Transverse colon (tissue), 4 donors: ENCODE results near the gene RPAP3. TPM values are rescaled to one million over a fixed set of nuclear protein-coding genes. Genes with fewer than 3 reads are reported as not detected.
"Not testable (repeated sequence)": the region's sequence is repeated elsewhere in the genome, so short reads cannot be mapped to it uniquely, and the experiment has no call there.

ENCODE experiments used
- DNase-seq: peaks from one replicate; pipeline ENCODE4 v3.0.0-alpha.2; 2019
- H3K27ac ChIP-seq, 4 donors: fragments of 200-600 bp; sonication (generic); 2 replicates each; pipeline ENCODE4 v1.5.1; 2016 to 2018; ENCODE audit warnings: inconsistent platforms in 4 of 4
- H3K27me3 ChIP-seq: fragments of 200-600 bp; sonication (generic); 2 replicates; pipeline ENCODE4 v1.5.1; 2017; ENCODE audit warnings: inconsistent platforms
- H3K36me3 ChIP-seq, 4 donors: fragments of 200-600 bp; sonication (generic); 2 replicates each; pipeline ENCODE4 v1.5.1; 2017 to 2019; ENCODE audit warnings: inconsistent platforms in 4 of 4
- H3K4me1 ChIP-seq, 4 donors: fragments of 200-600 bp; sonication (generic); 2 replicates each; pipeline ENCODE4 v1.5.1; 2017 to 2020; ENCODE audit warnings: inconsistent platforms in 4 of 4
- H3K4me3 ChIP-seq, 4 donors: fragments of 200-600 bp; sonication (generic); 1 replicate in 1 of 4; 2 replicates in 3 of 4; pipeline versions ENCODE4 v1.5.1 to v1.6.1; 2017 to 2019; ENCODE audit warnings: inconsistent platforms in 4 of 4
- H3K9me3 ChIP-seq, 2 donors: fragments of 200-600 bp; sonication (generic); 2 replicates each; pipeline ENCODE4 v1.5.1; 2017 to 2019; ENCODE audit warnings: inconsistent platforms in 2 of 2
- EP300 ChIP-seq: sonication (generic); formaldehyde crosslinking; IDR thresholded peaks from one replicate; pipeline ENCODE4 v1.6.1; 2017; ENCODE audit warnings: antibody characterized with exemption, low read depth
- POLR2A ChIP-seq: fragments of 450-650 bp; IDR thresholded peaks from one replicate; pipeline ENCODE4 v1.6.1; 2016; ENCODE audit warnings: antibody characterized with exemption, mild to moderate bottlenecking, moderate library complexity
- POLR2AphosphoS5 ChIP-seq, 3 donors: sonication (generic); formaldehyde crosslinking; IDR thresholded peaks; one replicate each; pipeline ENCODE4 v1.6.1; 2016; ENCODE audit warnings: antibody characterized with exemption in 3 of 3
- WGBS, 2 donors: methylation state at CpG; one replicate each; pipeline ENCODE4 v1.1.5; 2018; ENCODE audit warnings: low coverage in 1 of 2; 5-methylcytosine and 5-hydroxymethylcytosine counted together
- in situ Hi-C, 4 donors: fragments of 200-750 bp; cut with MboI; loops; one replicate each; pipeline versions ENCODE4 v1.15.0 to v1.15.1; 2017; ENCODE audit warnings: low sequenced_read_pairs in 3 of 4, low pct_ligation_motif_present in 1 of 4, low pct_unique_long_range_greater_than_20kb in 1 of 4
- intact Hi-C: fragments of 100-400 bp; cut with DNase I; formaldehyde crosslinking; loops from one replicate; pipeline ENCODE4 v1.15.1; 2023; ENCODE audit warnings: low total_unique reads
- total RNA-seq, 4 donors: library from RNA; depleted of rRNA; stranded (reverse); fragments of >200 nt; gene quantifications; one replicate each; pipeline ENCODE4 v1.1.0, GENCODE V29; 2016
- TF ChIP-seq, protein P1 (sequence below), 5 experiments: fragments of 200-600 bp in 3 of 5; fragments of 450-650 bp in 2 of 5; sonication (generic) in 3 of 5; IDR thresholded peaks; 1 replicate in 2 of 5; 2 replicates in 3 of 5; pipeline ENCODE4 v1.5.1; 2016 to 2017; ENCODE audit warnings: antibody characterized with exemption in 5 of 5, inconsistent platforms in 3 of 5, mild to moderate bottlenecking in 2 of 5, moderate library complexity in 1 of 5

The RPAP3 gene
- total RNA-seq, 4 donors from 2014 or later = 8.1 to 16.0 (median 9.3) TPM

DNA sequence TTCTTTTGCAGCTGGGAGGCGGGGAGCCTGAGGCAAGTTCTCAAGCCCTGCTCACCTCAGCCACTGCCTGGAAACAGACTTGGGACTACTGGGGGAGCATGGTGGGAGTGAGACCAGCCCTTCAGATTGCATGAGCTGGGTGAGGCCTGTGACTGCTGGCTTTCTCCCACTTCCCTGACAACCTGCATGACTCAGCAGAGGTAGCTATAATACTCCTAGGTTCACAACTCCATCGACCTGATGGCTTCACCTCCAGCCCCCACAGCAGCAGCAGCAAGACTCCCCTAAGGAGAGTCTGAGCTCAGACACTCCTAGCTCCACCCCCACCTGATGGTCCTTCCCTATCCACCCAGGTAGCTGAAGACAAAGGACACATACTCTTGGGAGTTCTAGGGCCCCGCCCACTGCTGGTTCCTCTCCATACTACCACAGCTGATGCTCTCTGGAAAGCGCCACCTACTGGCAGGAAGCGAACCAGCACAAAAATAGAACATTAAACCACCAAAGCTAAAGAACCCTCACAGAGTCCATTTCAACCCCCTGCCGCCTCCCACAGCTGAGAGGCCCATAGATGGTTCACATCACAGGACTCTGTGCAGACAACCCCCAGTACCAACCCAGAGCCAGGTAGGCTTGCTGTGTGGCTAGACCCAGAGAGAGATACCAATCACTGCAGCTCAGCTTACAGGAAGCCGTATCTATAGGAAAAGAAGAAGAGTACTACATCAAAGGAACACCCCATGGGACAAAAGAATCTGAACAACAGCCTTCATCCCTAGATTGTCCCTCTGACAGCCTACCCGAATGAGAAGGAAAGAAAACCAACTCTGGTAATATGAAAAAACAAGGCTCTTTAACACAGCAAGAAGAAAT is 68.7 kb downstream of the RPAP3 start:
- WGBS, 2 donors = 76 to 80% methylated on average over 1 to 8 of the region's 8 CpGs

DNA sequence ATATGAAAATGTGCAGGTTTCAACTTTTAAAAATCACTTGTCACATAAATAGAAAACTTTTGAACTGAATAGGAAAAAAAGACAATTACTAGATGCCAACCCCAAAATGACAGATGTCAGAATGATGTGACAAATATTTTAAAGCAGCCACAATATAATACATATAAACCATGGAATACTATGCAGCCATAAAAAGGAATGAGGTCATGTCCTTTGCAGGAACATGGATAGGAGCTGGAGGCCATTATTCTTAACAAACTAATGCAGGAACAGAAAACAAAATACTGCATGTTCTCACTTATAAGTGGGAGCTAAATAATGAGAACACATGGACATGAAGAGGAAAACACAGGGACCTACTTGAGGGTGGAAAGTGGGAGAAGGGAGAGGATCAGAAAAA is 70.1 kb downstream of the RPAP3 start:
- H3K36me3 ChIP-seq, intact Hi-C loops, H3K4me1 ChIP-seq, H3K9me3 ChIP-seq, H3K27ac ChIP-seq, DNase-seq, H3K4me3 ChIP-seq, in situ Hi-C loops, H3K27me3 ChIP-seq: not testable (repeated sequence)

More for the DNA sequence above, 68.7 kb downstream of the RPAP3 start:
- Histone ChIP-seq H3K4me1 (no peaks in the 10 kb centered on the region), H3K36me3 (peaks cover 0 to 3% (median 0%) of the 10 kb centered on the region in 4 donors), H3K4me3 (no peak overlapping the region), H3K27ac (no peak overlapping the region), H3K27me3 (no peaks in the 10 kb centered on the region), H3K9me3 (peaks cover 0 to 9% of the 10 kb centered on the region in 2 donors)
- DNase-seq = peak; percentile 25
- no peak for TF ChIP-seq POLR2A
- TF ChIP-seq, protein P1, sequence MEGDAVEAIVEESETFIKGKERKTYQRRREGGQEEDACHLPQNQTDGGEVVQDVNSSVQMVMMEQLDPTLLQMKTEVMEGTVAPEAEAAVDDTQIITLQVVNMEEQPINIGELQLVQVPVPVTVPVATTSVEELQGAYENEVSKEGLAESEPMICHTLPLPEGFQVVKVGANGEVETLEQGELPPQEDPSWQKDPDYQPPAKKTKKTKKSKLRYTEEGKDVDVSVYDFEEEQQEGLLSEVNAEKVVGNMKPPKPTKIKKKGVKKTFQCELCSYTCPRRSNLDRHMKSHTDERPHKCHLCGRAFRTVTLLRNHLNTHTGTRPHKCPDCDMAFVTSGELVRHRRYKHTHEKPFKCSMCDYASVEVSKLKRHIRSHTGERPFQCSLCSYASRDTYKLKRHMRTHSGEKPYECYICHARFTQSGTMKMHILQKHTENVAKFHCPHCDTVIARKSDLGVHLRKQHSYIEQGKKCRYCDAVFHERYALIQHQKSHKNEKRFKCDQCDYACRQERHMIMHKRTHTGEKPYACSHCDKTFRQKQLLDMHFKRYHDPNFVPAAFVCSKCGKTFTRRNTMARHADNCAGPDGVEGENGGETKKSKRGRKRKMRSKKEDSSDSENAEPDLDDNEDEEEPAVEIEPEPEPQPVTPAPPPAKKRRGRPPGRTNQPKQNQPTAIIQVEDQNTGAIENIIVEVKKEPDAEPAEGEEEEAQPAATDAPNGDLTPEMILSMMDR (IDR thresholded peaks at IDR 0.05) = peak in 4 of 5 experiments; percentile 7 to 41 (median 23)
- TF ChIP-seq POLR2AphosphoS5 (IDR thresholded peaks at IDR 0.05) = no peak
- in situ Hi-C loops (no loop called here), intact Hi-C loops (no loop called here)

DNA sequence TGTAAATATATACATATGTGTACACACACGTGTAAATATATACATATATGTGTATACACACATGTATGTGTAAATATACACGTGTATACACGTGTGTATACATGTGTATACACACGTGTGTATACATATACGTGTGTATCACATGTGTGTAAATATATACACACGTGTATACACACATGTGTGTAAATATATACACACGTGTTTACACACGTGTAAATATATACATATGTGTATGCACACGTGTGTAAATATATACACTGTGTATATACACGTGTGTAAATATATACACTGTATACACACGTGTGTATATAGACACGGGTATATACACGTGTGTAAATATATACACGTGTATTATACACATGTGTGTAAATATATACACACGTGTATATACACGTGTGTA is 71.7 kb downstream of the RPAP3 start:
- in situ Hi-C loops = no loop called here
- no peak overlapping the region for H3K27ac ChIP-seq
- H3K27me3 ChIP-seq = no peaks in the 10 kb centered on the region
- peaks cover 0 to 7% of the 10 kb centered on the region in 2 donors for H3K9me3 ChIP-seq
- H3K36me3 ChIP-seq = peaks cover 0 to 3% (median 0%) of the 10 kb centered on the region in 4 donors
- 70 to 76% methylated on average over 13 to 16 of the region's 16 CpGs for WGBS, 2 donors
- no peak for DNase-seq
- TF ChIP-seq EP300 = no peak
- TF ChIP-seq POLR2A = no peak
- TF ChIP-seq, protein P1 (IDR thresholded peaks at IDR 0.05) = no peak
- TF ChIP-seq POLR2AphosphoS5 (IDR thresholded peaks at IDR 0.05) = no peak
- intact Hi-C loops = no loop called here
- no peak overlapping the region for H3K4me3 ChIP-seq
- H3K4me1 ChIP-seq = no peaks in the 10 kb centered on the region

DNA sequence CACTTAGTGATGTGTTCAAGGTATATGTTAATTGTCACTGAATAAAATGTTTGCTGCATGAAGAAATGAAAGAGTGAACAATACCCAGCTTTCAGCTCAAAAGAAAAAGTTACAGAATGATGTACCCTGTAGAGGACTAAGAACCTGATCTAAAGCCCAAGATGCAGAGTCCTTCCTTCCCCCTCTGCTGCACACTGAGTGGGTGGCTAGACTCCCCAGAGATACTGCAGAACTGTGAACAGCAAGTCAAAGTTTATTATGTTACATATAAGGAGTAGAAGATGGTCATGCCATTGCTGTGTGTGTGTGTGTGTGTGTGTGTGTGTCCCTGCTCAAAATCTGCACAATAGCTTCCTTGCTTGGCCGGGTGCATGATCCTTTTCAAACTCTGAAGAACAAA is 83.9 kb downstream of the RPAP3 start:
- Histone ChIP-seq H3K36me3 (no peaks in the 10 kb centered on the region), H3K27ac (no peak overlapping the region), H3K9me3 (peaks cover 0 to 4% of the 10 kb centered on the region in 2 donors), H3K4me1 (no peaks in the 10 kb centered on the region), H3K4me3 (no peak overlapping the region), H3K27me3 (no peaks in the 10 kb centered on the region)
- in situ Hi-C loops (no loop called here), intact Hi-C loops (no loop called here)
- 79% methylated on average over 1 of the region's 1 CpG; no CpG with 5 or more reads in 1 of the 2 donors for WGBS, 2 donors
- DNase-seq = no peak
- TF ChIP-seq EP300 = no peak
- no peak for TF ChIP-seq POLR2AphosphoS5 (IDR thresholded peaks at IDR 0.05)
- TF ChIP-seq, protein P1 (IDR thresholded peaks at IDR 0.05) = no peak
- TF ChIP-seq POLR2A = no peak

DNA sequence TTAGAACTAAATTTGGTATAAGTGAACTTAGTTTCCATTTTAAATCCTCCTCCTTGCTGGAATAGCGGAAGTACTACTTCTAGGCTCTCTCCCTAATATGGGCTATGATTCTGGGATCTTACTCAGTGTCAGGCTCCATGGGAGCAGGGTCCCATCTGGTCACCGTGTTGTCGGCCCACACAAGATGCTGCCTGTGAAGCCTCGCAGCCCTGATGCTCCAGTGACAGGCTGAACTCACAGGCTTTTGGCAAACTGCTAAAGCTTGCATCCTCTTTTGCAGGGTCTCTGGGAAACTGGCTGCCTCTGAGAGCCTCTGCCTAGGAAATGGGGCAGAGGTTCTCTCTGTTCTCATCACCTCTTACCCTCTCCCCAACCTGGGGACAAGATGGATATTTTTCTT is 88.4 kb downstream of the RPAP3 start:
- in situ Hi-C loops = no loop called here
- DNase-seq = no peak

More for the DNA sequence above, 88.4 kb downstream of the RPAP3 start:
- intact Hi-C loops = no loop called here
- Histone ChIP-seq H3K4me3 (no peak overlapping the region), H3K36me3 (no peaks in the 10 kb centered on the region), H3K27ac (no peak overlapping the region), H3K4me1 (no peaks in the 10 kb centered on the region), H3K9me3 (no peaks in the 10 kb centered on the region), H3K27me3 (no peaks in the 10 kb centered on the region)
- TF ChIP-seq POLR2A = no peak
- no peak for TF ChIP-seq POLR2AphosphoS5 (IDR thresholded peaks at IDR 0.05)
- TF ChIP-seq, protein P1 (IDR thresholded peaks at IDR 0.05) = no peak
- TF ChIP-seq EP300 = no peak
- 74 to 79% methylated on average over 3 to 4 of the region's 4 CpGs for WGBS, 2 donors
